HepG2 (cell line): ENCODE measurements around the gene CHD9. TPM values are rescaled to one million over a fixed set of nuclear protein-coding genes. Genes with fewer than 3 reads are reported as not detected.

Experiments used
- ASH2L ChIP-seq: fragments of 300-600, 200-600 bp; sonication (generic); IDR thresholded peaks from 2 replicates; pipeline ENCODE4 v1.7.0; 2017; ENCODE audit warnings: low read depth, mild to moderate bottlenecking, moderate library complexity, mixed read lengths, low read length; ENCODE audit not compliant: insufficient read length
- ATF1 ChIP-seq: IDR thresholded peaks from 2 replicates; pipeline ENCODE4 v1.6.1; 2016; ENCODE audit warnings: mild to moderate bottlenecking, control low read depth
- CREB1 ChIP-seq, 2 experiments: fragments of 450-650 bp in 1 of 2; IDR thresholded peaks; 2 replicates each; pipeline ENCODE4 v1.6.1; 2016 to 2017; ENCODE audit warnings: control low read depth in 1 of 2, mild to moderate bottlenecking in 1 of 2, missing compliant biosample characterization in 1 of 2, missing genetic modification characterization in 1 of 2
- DNMT3B ChIP-seq: conservative IDR thresholded peaks from 2 replicates; pipeline ENCODE4 v1.6.1; 2016; ENCODE audit warnings: missing biosample characterization, control low read depth
- ESRRA ChIP-seq: sonication (generic); formaldehyde crosslinking; IDR thresholded peaks from 2 replicates; pipeline ENCODE4 v1.5.1; 2020; ENCODE audit warnings: mild to moderate bottlenecking, low read depth, missing genetic modification reagents
- GPN1 ChIP-seq: sonication (generic); formaldehyde crosslinking; IDR thresholded peaks from 2 replicates; pipeline ENCODE4 v1.5.1; 2020; ENCODE audit warnings: missing genetic modification reagents, borderline replicate concordance
- HDAC2 ChIP-seq: sonication (generic); formaldehyde crosslinking; IDR thresholded peaks from 2 replicates; pipeline ENCODE4 v1.4.0; 2020; ENCODE audit warnings: missing genetic modification reagents
- HMG20B ChIP-seq: conservative IDR thresholded peaks from 2 replicates; pipeline ENCODE4 v1.6.1; 2016; ENCODE audit warnings: missing genetic modification reagents, missing compliant biosample characterization
- KLF12 ChIP-seq: sonication (generic); formaldehyde crosslinking; IDR thresholded peaks from 2 replicates; pipeline ENCODE4 v1.4.0; 2020; ENCODE audit warnings: missing genetic modification reagents, borderline replicate concordance
- NFATC3 ChIP-seq: sonication (generic); formaldehyde crosslinking; IDR thresholded peaks from 2 replicates; pipeline ENCODE4 v1.5.1; 2020; ENCODE audit warnings: mild to moderate bottlenecking, missing genetic modification reagents
- NFE2L2 ChIP-seq: fragments of 150-350 bp; IDR thresholded peaks from 2 replicates; pipeline ENCODE4 v1.6.1; 2014; ENCODE audit warnings: low read length
- PHF8 ChIP-seq: sonication (generic); formaldehyde crosslinking; IDR thresholded peaks from 2 replicates; pipeline ENCODE4 v1.5.0; 2020; ENCODE audit warnings: missing genetic modification reagents
- PRDM4 ChIP-seq: sonication (generic); formaldehyde crosslinking; IDR thresholded peaks from 2 replicates; pipeline ENCODE4 v1.9.0; 2021; ENCODE audit warnings: missing genetic modification reagents, borderline replicate concordance
- RBM39 ChIP-seq: fragments of 200-400 bp; formaldehyde crosslinking; IDR thresholded peaks from one replicate; pipeline ENCODE4 v1.6.1; 2018; ENCODE audit warnings: antibody characterized with exemption, mild to moderate bottlenecking, low read depth, low read length; ENCODE audit not compliant: poor library complexity, severe bottlenecking
- RFX1 ChIP-seq: fragments of 450-650 bp; IDR thresholded peaks from 2 replicates; pipeline ENCODE4 v1.6.1; 2017
- SMC3 ChIP-seq: IDR thresholded peaks from 2 replicates; pipeline ENCODE4 v1.6.1; 2011; ENCODE audit warnings: low read length, improper control_type of control experiment
- SP140L ChIP-seq: sonication (generic); formaldehyde crosslinking; IDR thresholded peaks from 2 replicates; pipeline ENCODE4 v1.4.0; 2020; ENCODE audit warnings: missing genetic modification reagents, borderline replicate concordance
- STAT5B ChIP-seq: sonication (generic); formaldehyde crosslinking; IDR thresholded peaks from 2 replicates; pipeline ENCODE4 v1.4.0; 2020; ENCODE audit warnings: missing genetic modification reagents
- TBL1XR1 ChIP-seq: fragments of 150-350 bp; IDR thresholded peaks from 2 replicates; pipeline ENCODE4 v1.6.1; 2014; ENCODE audit warnings: borderline replicate concordance, low read length; ENCODE audit not compliant: partially characterized antibody
- TRAFD1 ChIP-seq: sonication (generic); formaldehyde crosslinking; IDR thresholded peaks from 2 replicates; pipeline ENCODE4 v1.5.1; 2020; ENCODE audit warnings: missing genetic modification reagents, mild to moderate bottlenecking, borderline replicate concordance
- ZNF17 ChIP-seq: sonication (generic); formaldehyde crosslinking; IDR thresholded peaks from 2 replicates; pipeline ENCODE4 v1.5.0; 2020; ENCODE audit warnings: mild to moderate bottlenecking, missing genetic modification reagents
- ZNF549 ChIP-seq: sonication (generic); formaldehyde crosslinking; IDR thresholded peaks from 2 replicates; pipeline ENCODE4 v1.5.0; 2020; ENCODE audit warnings: missing genetic modification reagents
- ZNF558 ChIP-seq: sonication (generic); formaldehyde crosslinking; IDR thresholded peaks from 2 replicates; pipeline ENCODE4 v1.9.0; 2022; ENCODE audit warnings: mild to moderate bottlenecking, missing genetic modification reagents, borderline replicate concordance
- ZNF563 ChIP-seq: sonication (generic); formaldehyde crosslinking; IDR thresholded peaks from 2 replicates; pipeline ENCODE4 v1.8.0; 2022; ENCODE audit warnings: mild to moderate bottlenecking, moderate library complexity, missing genetic modification reagents
- ZNF607 ChIP-seq: sonication (generic); formaldehyde crosslinking; IDR thresholded peaks from 2 replicates; pipeline ENCODE4 v1.5.1; 2020; ENCODE audit warnings: missing genetic modification reagents, mild to moderate bottlenecking, borderline replicate concordance
- ZNF652 ChIP-seq: IDR thresholded peaks from 2 replicates; pipeline ENCODE4 v1.6.1; 2016; ENCODE audit warnings: low read depth, borderline replicate concordance
- ZNF670 ChIP-seq: sonication (generic); formaldehyde crosslinking; IDR thresholded peaks from 2 replicates; pipeline ENCODE4 v1.8.0; 2022; ENCODE audit warnings: mild to moderate bottlenecking, missing genetic modification reagents, borderline replicate concordance
- ZNF777 ChIP-seq: sonication (generic); formaldehyde crosslinking; IDR thresholded peaks from 2 replicates; pipeline ENCODE4 v1.4.0; 2020; ENCODE audit warnings: missing genetic modification reagents
- polyA plus RNA-seq, 8 experiments: library from polyadenylated mRNA; depleted of rRNA in 3 of 8; stranded (reverse) in 7 of 8; unstranded in 1 of 8; fragments of >200 nt; fragmentation: Illumina TruSeq in 4 of 8; extraction: Trizol in 4 of 8; gene quantifications; 2 replicates each; pipeline versions ENCODE4 v1.2.1 to v1.2.3, GENCODE V29; 2011 to 2016; ENCODE audit warnings: low read depth in 4 of 8, missing spikeins in 1 of 8, mixed read lengths in 1 of 8; ENCODE audit not compliant: insufficient read depth in 1 of 8
- total RNA-seq, 5 experiments: library from RNA; depleted of rRNA; stranded (reverse); fragments of >200 nt; fragmentation: Illumina TruSeq; extraction: Trizol; gene quantifications; 2 replicates each; pipeline ENCODE4 v1.2.3, GENCODE V29; 2016; ENCODE audit warnings: low read depth in 1 of 5

Gene CHD9
- total and polyA plus RNA-seq, 2 of the 13 experiments (the other 11 are each of a cell fraction or from before 2014, with no cell fraction given) = 23.4 to 27.7 TPM

DNA sequence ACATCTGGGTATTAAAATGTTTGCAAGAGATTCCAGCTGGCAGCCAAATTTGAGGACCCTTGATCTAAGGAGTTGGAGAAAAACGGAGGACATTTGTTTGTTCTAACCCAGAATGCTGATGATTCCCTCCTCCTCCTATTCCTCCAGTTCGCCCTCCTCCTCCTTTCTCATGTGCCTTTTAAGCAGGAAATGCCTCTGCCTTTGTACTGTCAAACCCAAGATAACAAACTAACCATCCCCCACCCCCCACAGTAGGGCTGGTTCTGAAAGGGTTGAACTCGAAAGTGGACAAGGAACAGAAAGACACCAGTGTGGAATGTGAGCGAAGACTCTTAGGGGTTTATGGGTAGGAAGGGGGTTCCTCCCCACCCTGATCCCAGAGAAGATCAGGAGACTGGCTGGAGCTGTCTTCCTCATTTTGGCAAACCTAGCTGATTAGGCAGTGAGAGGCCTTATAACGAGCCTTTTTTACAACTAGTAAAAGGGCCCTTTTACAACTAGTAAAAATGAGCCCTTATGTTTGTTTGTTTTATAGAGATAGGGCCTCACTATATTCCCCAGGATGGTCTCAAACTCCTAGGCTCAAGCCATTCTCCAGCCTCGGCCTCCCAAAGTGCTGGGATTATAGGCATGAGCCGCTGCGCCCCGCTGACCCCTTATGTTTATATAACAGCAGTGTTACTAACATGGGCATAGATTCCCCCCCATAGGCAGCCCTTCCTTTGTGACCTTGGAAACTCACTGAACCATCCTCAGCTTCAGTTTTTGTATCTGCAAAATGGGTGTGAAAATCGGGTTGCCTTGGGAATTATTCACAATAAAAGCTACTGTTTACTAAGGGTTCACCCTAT is 975 bp downstream of the CHD9 start (continued):
- TF ChIP-seq ATF1 (no peak), ZNF777 (CRISPR knock-in tag) (no peak), ASH2L (peak; percentile 46), RBM39 (no peak), PRDM4 (CRISPR knock-in tag) (no peak), ZNF558 (no peak), STAT5B (CRISPR knock-in tag) (no peak), ZNF670 (CRISPR knock-in tag) (no peak), ZNF652 (CRISPR knock-in tag) (peak; percentile 47; the same call in 1 of the 2 replicates), NFATC3 (no peak), HMG20B (CRISPR knock-in tag) (no peak), CREB1 (IDR thresholded peaks at IDR 0.05) (no peak), CREB1 (CRISPR knock-in tag; IDR thresholded peaks at IDR 0.05) (no peak), ZNF549 (no peak), ZNF607 (CRISPR knock-in tag) (no peak), TRAFD1 (CRISPR knock-in tag) (no peak), DNMT3B (CRISPR knock-in tag) (peak; percentile 8; the same call in 1 of the 2 replicates), ESRRA (CRISPR knock-in tag) (0 out of 2 replicates have a peak, but pooled peaks have one; percentile 69), PHF8 (no peak), ZNF17 (CRISPR knock-in tag) (no peak), ZNF563 (CRISPR knock-in tag) (no peak), TBL1XR1 (no peak), SP140L (no peak), GPN1 (CRISPR knock-in tag) (no peak), NFE2L2 (no peak), SMC3 (peak; percentile 4; the same call in 1 of the 2 replicates), RFX1 (no peak), HDAC2 (peak; percentile 8; the same call in 1 of the 2 replicates), KLF12 (peak; percentile 20; the same call in 1 of the 2 replicates)
